SU-DHL-6 (cell line): ENCODE measurements around the gene LRFN2.

ENCODE experiments used
- H2AFZ ChIP-seq: fragments of 200-600 bp; sonication (generic); 2 replicates; pipeline ENCODE4 v1.6.1; 2014; ENCODE audit warnings: low read depth, mild to moderate bottlenecking, moderate library complexity, mixed read lengths, antibody characterized with exemption, low read length; ENCODE audit not compliant: severe bottlenecking
- H3F3A ChIP-seq: fragments of 200-600 bp; shearing (Covaris generic); 2 replicates; pipeline ENCODE4 v1.6.0; 2016; ENCODE audit warnings: antibody characterized with exemption, mild to moderate bottlenecking; ENCODE audit not compliant: insufficient read depth
- H3K27ac ChIP-seq: fragments of 200-600 bp; sonication (generic); 2 replicates; pipeline ENCODE4 v1.5.1; 2016; ENCODE audit warnings: low read depth, mild to moderate bottlenecking, low read length, moderate library complexity, mixed read lengths
- H3K27me3 ChIP-seq: fragments of 200-600 bp; sonication (generic), shearing (Covaris generic); 2 replicates; pipeline ENCODE4 v1.6.0; 2014; ENCODE audit warnings: mild to moderate bottlenecking, low read length
- H3K36me3 ChIP-seq: fragments of 200-600 bp; sonication (generic); 2 replicates; pipeline ENCODE4 v1.6.1; 2014; ENCODE audit warnings: mild to moderate bottlenecking, low read length, mixed read lengths
- H3K4me2 ChIP-seq: fragments of 300-600, 200-600 bp; shearing (Covaris generic), sonication (generic); 2 replicates; pipeline ENCODE4 v1.6.0; 2014; ENCODE audit warnings: low read length, low read depth, mild to moderate bottlenecking; ENCODE audit not compliant: poor library complexity, severe bottlenecking
- H3K4me3 ChIP-seq: fragments of 200-600 bp; sonication (generic); 2 replicates; pipeline ENCODE4 v1.5.1; 2014; ENCODE audit warnings: antibody characterized with exemption, low read length, mild to moderate bottlenecking, mixed read lengths; ENCODE audit not compliant: insufficient read depth, poor library complexity, severe bottlenecking
- H3K79me2 ChIP-seq: fragments of 200-600 bp; sonication (generic); 2 replicates; pipeline ENCODE4 v1.6.1; 2014; ENCODE audit warnings: mild to moderate bottlenecking, low read length, moderate library complexity; ENCODE audit not compliant: insufficient read depth
- H3K9ac ChIP-seq: fragments of 200-600 bp; sonication (generic); 2 replicates; pipeline ENCODE4 v1.7.0; 2014; ENCODE audit warnings: mild to moderate bottlenecking, low read length
- H3K9me2 ChIP-seq: fragments of 200-600 bp; sonication (generic); replicated peaks from 2 replicates; pipeline ENCODE4 v1.6.1; 2014; ENCODE audit warnings: low read length; ENCODE audit not compliant: insufficient read depth
- H3K9me3 ChIP-seq: fragments of 200-600 bp; sonication (generic); 2 replicates; pipeline ENCODE4 v1.6.1; 2014; ENCODE audit warnings: low read length, mixed read lengths; ENCODE audit not compliant: insufficient read depth
- H4K20me1 ChIP-seq: fragments of 200-600 bp; sonication (generic); 2 replicates; pipeline ENCODE4 v1.6.1; 2014; ENCODE audit warnings: low read depth, mild to moderate bottlenecking, antibody characterized with exemption, low read length, moderate library complexity, mixed read lengths
- EZH2phosphoT487 ChIP-seq: fragments of 200-600 bp; sonication (generic), shearing (Covaris generic); conservative IDR thresholded peaks from 2 replicates; pipeline ENCODE4 v1.6.1; 2018; ENCODE audit warnings: mild to moderate bottlenecking, antibody characterized with exemption, low read length, moderate library complexity, mixed read lengths
- TF ChIP-seq, protein P1 (sequence below): fragments of 200-600 bp; sonication (generic); IDR thresholded peaks from one replicate; pipeline ENCODE4 v1.5.1; 2017; ENCODE audit warnings: antibody characterized with exemption, mild to moderate bottlenecking, low read length, moderate library complexity; ENCODE audit not compliant: insufficient read depth, poor library complexity, severe bottlenecking

LRFN2 gene

DNA sequence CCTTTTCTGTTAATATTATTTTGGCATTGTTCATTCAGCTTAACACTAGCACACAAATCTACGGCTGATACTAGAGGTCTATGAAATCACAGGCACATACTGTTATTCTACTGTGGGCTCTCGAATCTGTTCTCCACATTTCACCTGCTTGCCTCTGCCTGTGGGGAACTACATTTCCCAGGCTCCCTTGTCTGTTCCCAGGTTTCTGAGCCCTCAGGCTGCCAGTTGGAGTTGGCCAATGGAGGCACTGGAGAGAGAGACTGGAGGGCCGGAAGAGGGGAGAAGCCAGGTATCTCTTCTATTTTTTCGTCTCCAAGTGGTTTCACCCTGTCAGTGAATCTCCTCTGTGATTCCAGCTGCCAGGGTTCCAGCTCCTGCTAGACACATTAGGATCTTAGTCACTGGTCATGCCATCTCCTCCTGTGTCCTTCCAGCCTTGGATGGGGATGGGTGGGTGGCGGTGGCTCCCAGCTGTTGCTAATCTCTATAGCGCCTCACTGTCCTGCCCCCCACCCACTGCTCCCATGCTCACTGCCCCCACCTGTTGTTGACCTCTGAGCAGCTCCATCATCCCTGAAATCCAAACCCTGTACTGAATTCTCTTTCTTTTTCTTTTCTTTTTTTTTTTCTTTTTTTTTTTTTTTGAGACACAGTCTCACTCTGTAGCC, 188.2 kb downstream of the LRFN2 start:
- H3K4me3 ChIP-seq = no peak overlapping the region
- 0 out of 2 replicates have a peak, but pooled peaks cover 3% of the 10 kb centered on the region for H3K9me2 ChIP-seq
- H3K27me3 ChIP-seq = no peaks in the 10 kb centered on the region
- no peak overlapping the region for H3K9ac ChIP-seq
- H3K4me2 ChIP-seq = no peak overlapping the region
- TF ChIP-seq, protein P1, sequence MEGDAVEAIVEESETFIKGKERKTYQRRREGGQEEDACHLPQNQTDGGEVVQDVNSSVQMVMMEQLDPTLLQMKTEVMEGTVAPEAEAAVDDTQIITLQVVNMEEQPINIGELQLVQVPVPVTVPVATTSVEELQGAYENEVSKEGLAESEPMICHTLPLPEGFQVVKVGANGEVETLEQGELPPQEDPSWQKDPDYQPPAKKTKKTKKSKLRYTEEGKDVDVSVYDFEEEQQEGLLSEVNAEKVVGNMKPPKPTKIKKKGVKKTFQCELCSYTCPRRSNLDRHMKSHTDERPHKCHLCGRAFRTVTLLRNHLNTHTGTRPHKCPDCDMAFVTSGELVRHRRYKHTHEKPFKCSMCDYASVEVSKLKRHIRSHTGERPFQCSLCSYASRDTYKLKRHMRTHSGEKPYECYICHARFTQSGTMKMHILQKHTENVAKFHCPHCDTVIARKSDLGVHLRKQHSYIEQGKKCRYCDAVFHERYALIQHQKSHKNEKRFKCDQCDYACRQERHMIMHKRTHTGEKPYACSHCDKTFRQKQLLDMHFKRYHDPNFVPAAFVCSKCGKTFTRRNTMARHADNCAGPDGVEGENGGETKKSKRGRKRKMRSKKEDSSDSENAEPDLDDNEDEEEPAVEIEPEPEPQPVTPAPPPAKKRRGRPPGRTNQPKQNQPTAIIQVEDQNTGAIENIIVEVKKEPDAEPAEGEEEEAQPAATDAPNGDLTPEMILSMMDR = no peak
- TF ChIP-seq EZH2phosphoT487 = no peak
- H3K27ac ChIP-seq = no peak overlapping the region
- H3K9me3 ChIP-seq = no peaks in the 10 kb centered on the region
- H3F3A ChIP-seq = no peaks in the 10 kb centered on the region
- H3K79me2 ChIP-seq = no peaks in the 10 kb centered on the region
- H3K36me3 ChIP-seq = no peaks in the 10 kb centered on the region
- H4K20me1 ChIP-seq = no peaks in the 10 kb centered on the region
- no peak overlapping the region for H2AFZ ChIP-seq

DNA sequence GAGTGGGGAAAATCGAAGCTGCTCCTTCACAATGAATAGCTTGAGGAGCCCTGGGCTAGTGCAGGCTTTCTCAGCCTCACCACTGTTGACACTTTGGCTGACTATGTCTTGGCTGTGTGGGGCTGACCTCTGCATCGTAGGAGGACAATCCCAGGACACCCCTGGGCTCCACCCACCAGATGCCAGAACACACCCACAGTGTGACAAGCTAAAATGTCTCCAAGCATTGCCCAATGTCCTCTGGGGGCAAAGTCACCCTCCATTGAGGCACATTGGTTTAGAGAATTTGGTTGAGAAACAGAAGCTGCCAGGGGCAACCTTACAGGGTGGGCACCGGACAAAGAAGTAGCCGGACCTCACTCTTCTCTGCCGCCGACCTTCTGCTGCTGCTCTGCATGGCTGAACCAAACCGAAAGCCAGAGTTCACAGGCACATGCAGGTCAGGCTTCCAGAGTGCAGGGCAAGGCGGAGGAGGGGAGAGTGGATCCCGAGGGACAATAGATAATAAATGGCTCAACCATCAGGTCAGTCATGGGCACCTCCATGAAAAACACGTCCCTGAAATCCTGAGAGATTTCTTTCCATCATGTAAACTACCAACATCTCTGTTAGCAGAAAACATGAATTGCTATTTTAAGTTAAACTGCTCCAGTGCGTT, 189.0 kb downstream of the LRFN2 start:
- Histone ChIP-seq H3K9me3 (no peaks in the 10 kb centered on the region), H3K4me3 (no peak overlapping the region), H3K36me3 (no peaks in the 10 kb centered on the region), H2AFZ (no peak overlapping the region), H4K20me1 (no peaks in the 10 kb centered on the region), H3F3A (no peaks in the 10 kb centered on the region), H3K27me3 (no peaks in the 10 kb centered on the region), H3K79me2 (no peaks in the 10 kb centered on the region), H3K9ac (no peak overlapping the region), H3K4me2 (no peak overlapping the region), H3K9me2 (0 out of 2 replicates have a peak, but pooled peaks cover 3% of the 10 kb centered on the region), H3K27ac (no peak overlapping the region)
- TF ChIP-seq, protein P1 = no peak
- no peak for TF ChIP-seq EZH2phosphoT487

DNA sequence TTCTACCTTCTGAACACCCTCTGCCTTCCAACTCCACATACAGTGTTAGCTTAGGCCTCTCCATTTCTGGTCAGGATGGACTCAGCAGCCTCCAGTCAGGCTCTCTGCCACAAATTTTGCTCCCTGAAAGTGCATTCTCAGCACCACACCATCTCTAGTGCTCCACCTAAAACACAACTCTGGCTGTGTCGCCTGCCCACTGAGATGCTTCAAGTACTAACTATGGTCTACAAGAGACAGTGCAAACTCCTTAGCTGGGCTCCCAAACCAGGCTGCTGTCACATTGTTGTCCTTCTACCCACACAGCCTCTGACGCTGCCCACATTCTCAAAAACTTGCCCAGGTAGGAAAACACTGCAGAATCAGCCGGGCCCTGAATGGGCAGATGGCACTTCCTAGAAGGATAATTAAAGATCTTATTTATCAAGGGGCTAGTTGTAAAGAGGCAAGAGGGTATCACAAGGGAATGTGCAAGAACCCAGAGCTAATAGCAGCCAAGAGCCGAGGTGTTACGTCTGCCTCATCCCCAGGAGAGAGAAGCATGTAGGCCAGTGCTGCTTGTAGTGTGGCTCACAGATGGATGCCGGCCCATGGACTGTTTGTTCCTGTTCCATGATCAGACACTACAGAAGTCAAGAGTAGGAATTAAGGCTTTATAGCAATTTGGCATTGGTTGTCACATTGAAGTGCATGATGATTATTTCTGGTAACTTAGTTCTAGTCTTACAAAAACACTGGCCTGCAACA, 189.7 kb downstream of the LRFN2 start:
- H3K9me3 ChIP-seq = no peaks in the 10 kb centered on the region
- no peak overlapping the region for H3K4me3 ChIP-seq
- H3K9me2 ChIP-seq = no peaks in the 10 kb centered on the region
- no peak overlapping the region for H3K4me2 ChIP-seq
- no peaks in the 10 kb centered on the region for H3F3A ChIP-seq
- TF ChIP-seq, protein P1 = no peak
- TF ChIP-seq EZH2phosphoT487 = no peak
- H3K79me2 ChIP-seq = no peaks in the 10 kb centered on the region
- no peak overlapping the region for H3K27ac ChIP-seq
- no peak overlapping the region for H2AFZ ChIP-seq
- no peak overlapping the region for H3K9ac ChIP-seq
- H3K27me3 ChIP-seq = no peaks in the 10 kb centered on the region
- no peaks in the 10 kb centered on the region for H4K20me1 ChIP-seq
- no peaks in the 10 kb centered on the region for H3K36me3 ChIP-seq
